ENCODE results near the gene ENPP5.
"Not testable (repeated sequence)": the region's sequence is repeated elsewhere in the genome, so short reads cannot be mapped to it uniquely, and the experiment has no call there.

Gene ENPP5

GRCh38 chr6:46174904-46175303 is 4.1 kb upstream of the ENPP5 start:
- no peak for DNase-seq

GRCh38 chr6:46172176-46172575 is 1.4 kb upstream of the ENPP5 start:
- DNase-seq, result no peak

- no peak for DNase-seq
Observed at GRCh38 chr6:46160102-46160501, 10.7 kb downstream of the ENPP5 start.

- DNase-seq, result no peak
Observed at GRCh38 chr6:46159229-46159628, 11.6 kb downstream of the ENPP5 start.

- no peak for DNase-seq
Observed at GRCh38 chr6:46156701-46157100, 14.1 kb downstream of the ENPP5 start.

- DNase-seq, result not testable (repeated sequence)
Observed at GRCh38 chr6:46149066-46149465, 21.7 kb downstream of the ENPP5 start.

- DNase-seq, result no peak
Observed at GRCh38 chr6:46144270-46144669, 26.5 kb downstream of the ENPP5 start.

- DNase-seq, result no peak
Observed at GRCh38 chr6:46138281-46138680, 32.5 kb downstream of the ENPP5 start.

GRCh38 chr6:46137387-46137786 is 33.4 kb downstream of the ENPP5 start:
- no peak for DNase-seq

GRCh38 chr6:46136831-46137230 is 33.9 kb downstream of the ENPP5 start:
- no peak for DNase-seq

GRCh38 chr6:46135176-46135575 is 35.6 kb downstream of the ENPP5 start:
- no peak for DNase-seq

GRCh38 chr6:46134216-46134615 is 36.6 kb downstream of the ENPP5 start:
- DNase-seq, result no peak

GRCh38 chr6:46131291-46131690 is 39.5 kb downstream of the ENPP5 start:
- DNase-seq, result not testable (repeated sequence)

- no peak for DNase-seq
Observed at GRCh38 chr6:46130666-46131065, 40.1 kb downstream of the ENPP5 start.

GRCh38 chr6:46129629-46130511 is 40.9 kb downstream of the ENPP5 start, which contains the start of gene ENPP4:
ENPP4 (plus strand) TSS chr6:46129989; CDS start chr6:46139584, 9,595 bp downstream.
- DNase-seq, result no peak

GRCh38 chr6:46129291-46129628 is 41.5 kb downstream of the ENPP5 start:
- no peak for DNase-seq

GRCh38 chr6:46128476-46128875 is 42.3 kb downstream of the ENPP5 start:
- no peak for DNase-seq

GRCh38 chr6:46119679-46120078 is 51.1 kb downstream of the ENPP5 start:
- DNase-seq, result not testable (repeated sequence)

GRCh38 chr6:46118836-46119235 is 51.9 kb downstream of the ENPP5 start:
- DNase-seq, result no peak

GRCh38 chr6:46118157-46118556 is 52.6 kb downstream of the ENPP5 start:
- no peak for DNase-seq

- no peak for DNase-seq
Observed at GRCh38 chr6:46116289-46116688, 54.5 kb downstream of the ENPP5 start.

GRCh38 chr6:46115634-46116033 is 55.1 kb downstream of the ENPP5 start:
- DNase-seq, result no peak

GRCh38 chr6:46113370-46113769 is 57.4 kb downstream of the ENPP5 start:
- DNase-seq, result no peak

Data from GF-D8 (cell line).